Left kidney (tissue), 1 donor: ENCODE data around the gene TRAF2. TPM values are rescaled to one million over a fixed set of nuclear protein-coding genes. Genes with fewer than 3 reads are reported as not detected.

ENCODE experiments used
- polyA plus RNA-seq: library from polyadenylated mRNA; unstranded; fragments of 120-200 nt; gene quantifications from one replicate; pipeline ENCODE4 v1.2.1, GENCODE V29; 2013; ENCODE audit not compliant: insufficient read length

Gene TRAF2
- polyA plus RNA-seq, 1 donor = 12.7 TPM

Other genes starting within 250 kb of the TRAF2 start
- gene EGFL7, start 223.6 kb upstream of the TRAF2 start, polyA plus RNA-seq = 38.8 TPM
- gene AGPAT2, start 199.1 kb upstream of the TRAF2 start, polyA plus RNA-seq = 34.4 TPM
- gene DIPK1B, start 173.9 kb upstream of the TRAF2 start, polyA plus RNA-seq = 27.6 TPM
- 1.8 TPM for gene LCN10, start 143.6 kb upstream of the TRAF2 start, polyA plus RNA-seq
- gene LCN6, start 138.0 kb upstream of the TRAF2 start, polyA plus RNA-seq = not detected
- 0.12 TPM for gene LCN8, start 128.3 kb upstream of the TRAF2 start, polyA plus RNA-seq
- 0.23 TPM for gene LCN15, start 122.0 kb upstream of the TRAF2 start, polyA plus RNA-seq
- 53.9 TPM for gene TMEM141, start 95.2 kb upstream of the TRAF2 start, polyA plus RNA-seq
- gene CCDC183, start 90.2 kb upstream of the TRAF2 start, polyA plus RNA-seq = 5.5 TPM
- gene RABL6, start 78.6 kb upstream of the TRAF2 start, polyA plus RNA-seq = 59.9 TPM
- gene AJM1, start 44.0 kb upstream of the TRAF2 start, polyA plus RNA-seq = 1.00 TPM
- 64.9 TPM for gene PHPT1, start 37.1 kb upstream of the TRAF2 start, polyA plus RNA-seq
- 5.4 TPM for gene MAMDC4, start 34.2 kb upstream of the TRAF2 start, polyA plus RNA-seq
- gene EDF1, start 20.2 kb upstream of the TRAF2 start, polyA plus RNA-seq = 275 TPM
- gene FBXW5, start 58.2 kb downstream of the TRAF2 start, polyA plus RNA-seq = 33.7 TPM
- 0.42 TPM for gene C8G, start 58.7 kb downstream of the TRAF2 start, polyA plus RNA-seq
- gene LCN12, start 65.8 kb downstream of the TRAF2 start, polyA plus RNA-seq = 20.2 TPM
- 61.3 TPM for gene PTGDS, start 91.0 kb downstream of the TRAF2 start, polyA plus RNA-seq
- 0.43 TPM for gene LCNL1, start 96.5 kb downstream of the TRAF2 start, polyA plus RNA-seq
- 23.3 TPM for gene PAXX, start 105.9 kb downstream of the TRAF2 start, polyA plus RNA-seq
- gene CLIC3, start 110.1 kb downstream of the TRAF2 start, polyA plus RNA-seq = not detected
- 46.6 TPM for gene ABCA2, start 141.7 kb downstream of the TRAF2 start, polyA plus RNA-seq
- gene FUT7, start 145.6 kb downstream of the TRAF2 start, polyA plus RNA-seq = not detected
- 18.4 TPM for gene NPDC1, start 159.7 kb downstream of the TRAF2 start, polyA plus RNA-seq
- gene ENTPD2, start 167.5 kb downstream of the TRAF2 start, polyA plus RNA-seq = 4.7 TPM
- 7.2 TPM for gene SAPCD2, start 184.0 kb downstream of the TRAF2 start, polyA plus RNA-seq
- 6.9 TPM for gene UAP1L1, start 191.0 kb downstream of the TRAF2 start, polyA plus RNA-seq
- gene MAN1B1, start 200.5 kb downstream of the TRAF2 start, polyA plus RNA-seq = 61.4 TPM
- gene DPP7, start 228.2 kb downstream of the TRAF2 start, polyA plus RNA-seq = 16.8 TPM